Measurements from ENCODE around the gene IPO4.

- TF ChIP-seq POLR2AphosphoS5 (IDR thresholded peaks at IDR 0.05; ENCODE audit: borderline replicate concordance, low read depth, low read length) (no peak), EZH2 (IDR thresholded peaks at IDR 0.05) (no peak)
These were observed 36.0 kb upstream of the IPO4 start for GRCh38 chr14:24224618-24225071.
